Naive thymus-derived CD8-positive, alpha-beta T cell (primary cell): ENCODE results near the gene HMGA1. TPM values are rescaled to one million over a fixed set of nuclear protein-coding genes. Genes with fewer than 3 reads are reported as not detected.

Experiments used
- ATAC-seq, 2 donors: fragments of 150-1000 bp; cut with Tn5 transposase in 1 of 2; sonication (Bioruptor Pico), chemical (Tn5 transposase) in 1 of 2; 1 replicate in 1 of 2; 2 replicates in 1 of 2; pipeline ENCODE4 v1.10.0; 2021; ENCODE audit warnings: mild to moderate bottlenecking in 2 of 2, moderate library complexity in 2 of 2
- POLR2A ChIA-PET: fragments of 350-600 bp; sonication (Branson Sonifier 250); formaldehyde crosslinking; loops from one replicate; lab custom pipeline; 2021; ENCODE audit warnings: antibody characterized with exemption; lab: Charles Lee
- DNase-seq, 10 donors: peaks; one replicate each; pipeline versions ENCODE4 v3.0.0 to v3.0.0-alpha.2; 2020 to 2022
- H3K27ac Mint-ChIP-seq, 10 donors: one replicate each; pipeline ENCODE4 v1.8.0; 2020 to 2022; ENCODE audit warnings: mild to moderate bottlenecking in 10 of 10, mixed read lengths in 10 of 10, moderate library complexity in 4 of 10, inconsistent platforms in 1 of 10
- H3K27me3 Mint-ChIP-seq, 5 donors: one replicate each; pipeline ENCODE4 v1.8.0; 2021 to 2022; ENCODE audit warnings: mixed read lengths in 5 of 5
- H3K36me3 Mint-ChIP-seq, 3 donors: one replicate each; pipeline ENCODE4 v1.8.0; 2020 to 2022; ENCODE audit warnings: mixed read lengths in 3 of 3, mild to moderate bottlenecking in 2 of 3, inconsistent platforms in 1 of 3
- H3K4me1 Mint-ChIP-seq, 4 donors: one replicate each; pipeline ENCODE4 v1.8.0; 2021 to 2022; ENCODE audit warnings: mixed read lengths in 4 of 4
- H3K4me3 Mint-ChIP-seq, 10 donors: one replicate each; pipeline ENCODE4 v1.8.0; 2020 to 2022; ENCODE audit warnings: mild to moderate bottlenecking in 10 of 10, mixed read lengths in 10 of 10, moderate library complexity in 6 of 10, inconsistent platforms in 1 of 10
- H3K9me3 Mint-ChIP-seq, 9 donors: one replicate each; pipeline ENCODE4 v1.8.0; 2020 to 2022; ENCODE audit warnings: mixed read lengths in 9 of 9, mild to moderate bottlenecking in 3 of 9, inconsistent platforms in 1 of 9, moderate library complexity in 1 of 9
- polyA plus RNA-seq, 3 donors: library from polyadenylated mRNA; unstranded; fragments of 300-500 nt; fragmentation: Illumina TruSeq; gene quantifications; one replicate each; pipeline ENCODE4 v1.2.3, GENCODE V29; 2021
- total RNA-seq, 8 experiments: library from RNA in 2 of 8; stranded (reverse) in 2 of 8; gene quantifications; one replicate each; pipeline ENCODE4 v1.2.3 and lab custom pipeline; 2021 to 2026

HMGA1 gene
- total and polyA plus RNA-seq, 5 experiments from 2014 or later, result 28.0 to 80.3 (median 40.9) TPM

DNA sequence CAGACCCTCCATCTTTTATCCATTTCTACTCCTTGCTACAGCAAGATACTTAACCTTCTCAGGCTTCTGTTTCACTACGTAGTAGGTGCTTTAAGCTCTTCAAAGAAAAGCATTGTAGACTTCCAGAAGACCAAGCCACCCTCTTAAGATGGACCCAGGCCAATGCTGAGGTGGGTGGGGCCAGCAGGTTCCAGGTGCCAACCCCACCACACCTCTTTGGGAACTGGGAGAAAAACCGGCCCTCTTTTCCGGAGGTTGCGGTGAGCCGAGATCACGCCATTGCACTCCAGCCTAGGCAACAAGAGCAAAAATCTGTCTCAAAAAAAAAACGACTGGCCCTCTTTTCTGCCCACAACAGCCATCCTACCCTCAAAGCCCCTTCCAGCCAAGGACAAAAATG is 10.6 kb upstream of the HMGA1 start:
- ATAC-seq, result no peak
- Mint-ChIP-seq H3K27ac (peak overlapping the region in 4 of 10 donors; percentile 49 to 76 (median 60)), H3K4me3 (no peak overlapping the region), H3K27me3 (no peaks in the 10 kb centered on the region), H3K4me1 (peaks cover 6 to 39% (median 15%) of the 10 kb centered on the region in 4 donors), H3K9me3 (peaks cover 0 to 2% (median 0%) of the 10 kb centered on the region in 9 donors), H3K36me3 (no peaks in the 10 kb centered on the region)
- POLR2A ChIA-PET, result interaction anchor here (3.1 kb wide), 1 partner anchor 10 kb away, joined by 22 read pairs; the partner anchor contains the start of gene HMGA1
- no peak for DNase-seq

GRCh38 chr6:34226731-34227586 is 9.7 kb upstream of the HMGA1 start:
- Mint-ChIP-seq H3K4me3 (no peak overlapping the region), H3K27ac (peak overlapping the region in 8 of 10 donors; percentile 27 to 75 (median 67)), H3K4me1 (peaks cover 6 to 41% (median 15%) of the 10 kb centered on the region in 4 donors), H3K27me3 (no peaks in the 10 kb centered on the region), H3K36me3 (no peaks in the 10 kb centered on the region), H3K9me3 (peaks cover 0 to 2% (median 0%) of the 10 kb centered on the region in 9 donors)
- POLR2A ChIA-PET, result interaction anchor here (3.1 kb wide), 1 partner anchor 10 kb away, joined by 22 read pairs; the partner anchor contains the start of gene HMGA1
- ATAC-seq (no peak), DNase-seq (no peak)

- H3K4me1 Mint-ChIP-seq, result peaks cover 6 to 39% (median 14%) of the 10 kb centered on the region in 4 donors
- H3K27me3 Mint-ChIP-seq, result no peaks in the 10 kb centered on the region
Observed at GRCh38 chr6:34227761-34228421, 8.8 kb upstream of the HMGA1 start.

GRCh38 chr6:34229877-34230276 is 6.8 kb upstream of the HMGA1 start:
- Mint-ChIP-seq H3K9me3 (peaks cover 0 to 2% (median 0%) of the 10 kb centered on the region in 9 donors), H3K4me1 (peaks cover 7 to 26% (median 9%) of the 10 kb centered on the region in 4 donors), H3K4me3 (no peak overlapping the region), H3K27me3 (no peaks in the 10 kb centered on the region), H3K36me3 (no peaks in the 10 kb centered on the region), H3K27ac (peak overlapping the region in 2 of 10 donors; percentile 50 to 87)
- DNase-seq (no peak), ATAC-seq (no peak)
- POLR2A ChIA-PET, result no interaction called here

More at GRCh38 chr6:34227761-34228421, 8.8 kb upstream of the HMGA1 start:
- POLR2A ChIA-PET, result interaction anchor here (3.1 kb wide), 1 partner anchor 9 kb away, joined by 22 read pairs; the partner anchor contains the start of gene HMGA1
- peaks cover 0 to 2% (median 0%) of the 10 kb centered on the region in 9 donors for H3K9me3 Mint-ChIP-seq
- H3K36me3 Mint-ChIP-seq, result no peaks in the 10 kb centered on the region
- DNase-seq, result no peak
- ATAC-seq, result no peak
- peak overlapping the region in 1 of 10 donors; percentile 58 for H3K27ac Mint-ChIP-seq
- H3K4me3 Mint-ChIP-seq, result no peak overlapping the region

DNA sequence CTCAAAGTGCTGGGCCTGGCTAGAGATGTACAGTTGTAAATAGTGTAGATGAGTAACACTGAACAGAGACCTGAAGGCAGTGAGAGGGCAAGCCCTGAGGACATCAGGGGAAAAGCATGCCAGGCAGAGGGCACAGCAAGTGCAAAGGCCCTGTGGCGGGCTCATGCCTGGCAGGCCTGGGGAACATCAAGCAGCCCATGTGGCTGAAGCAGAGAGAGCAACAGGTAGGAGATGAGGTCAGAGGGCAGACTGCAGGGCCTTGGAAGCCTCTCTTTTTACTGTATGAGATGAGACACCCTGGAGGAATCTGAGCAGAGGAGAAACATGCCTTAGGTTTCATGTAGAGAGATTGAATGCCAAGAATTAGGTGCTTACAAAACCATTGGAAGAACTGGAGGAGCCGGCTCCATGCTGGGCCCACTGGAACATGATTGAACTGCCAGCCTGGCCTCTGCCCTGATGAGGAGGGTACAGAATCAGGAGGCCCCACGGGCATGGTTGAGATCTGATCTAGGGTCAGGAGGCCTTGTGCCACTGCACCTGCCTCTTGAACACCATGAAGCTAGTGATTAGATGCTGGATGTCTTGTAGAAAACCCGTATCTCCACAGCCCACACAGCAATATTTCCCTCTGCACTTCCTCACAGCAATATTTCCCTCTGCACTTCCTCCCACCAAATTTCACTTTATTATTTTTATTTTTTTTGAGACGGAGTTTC is 5.9 kb upstream of the HMGA1 start:
- no peaks in the 10 kb centered on the region for H3K36me3 Mint-ChIP-seq
- H3K4me1 Mint-ChIP-seq, result peaks cover 8 to 23% (median 10%) of the 10 kb centered on the region in 4 donors
- DNase-seq, result no peak
- peak overlapping the region in 1 of 10 donors; percentile 45 for H3K4me3 Mint-ChIP-seq
- POLR2A ChIA-PET, result interaction anchor here (0.7 kb wide), 1 partner anchor 14 kb away, joined by 3 read pairs; no protein-coding TSS in a partner anchor
- H3K9me3 Mint-ChIP-seq, result peaks cover 0 to 2% (median 0%) of the 10 kb centered on the region in 9 donors
- no peaks in the 10 kb centered on the region for H3K27me3 Mint-ChIP-seq
- H3K27ac Mint-ChIP-seq, result peak overlapping the region in 6 of 10 donors; percentile 15 to 87 (median 62)
- no peak for ATAC-seq

DNA sequence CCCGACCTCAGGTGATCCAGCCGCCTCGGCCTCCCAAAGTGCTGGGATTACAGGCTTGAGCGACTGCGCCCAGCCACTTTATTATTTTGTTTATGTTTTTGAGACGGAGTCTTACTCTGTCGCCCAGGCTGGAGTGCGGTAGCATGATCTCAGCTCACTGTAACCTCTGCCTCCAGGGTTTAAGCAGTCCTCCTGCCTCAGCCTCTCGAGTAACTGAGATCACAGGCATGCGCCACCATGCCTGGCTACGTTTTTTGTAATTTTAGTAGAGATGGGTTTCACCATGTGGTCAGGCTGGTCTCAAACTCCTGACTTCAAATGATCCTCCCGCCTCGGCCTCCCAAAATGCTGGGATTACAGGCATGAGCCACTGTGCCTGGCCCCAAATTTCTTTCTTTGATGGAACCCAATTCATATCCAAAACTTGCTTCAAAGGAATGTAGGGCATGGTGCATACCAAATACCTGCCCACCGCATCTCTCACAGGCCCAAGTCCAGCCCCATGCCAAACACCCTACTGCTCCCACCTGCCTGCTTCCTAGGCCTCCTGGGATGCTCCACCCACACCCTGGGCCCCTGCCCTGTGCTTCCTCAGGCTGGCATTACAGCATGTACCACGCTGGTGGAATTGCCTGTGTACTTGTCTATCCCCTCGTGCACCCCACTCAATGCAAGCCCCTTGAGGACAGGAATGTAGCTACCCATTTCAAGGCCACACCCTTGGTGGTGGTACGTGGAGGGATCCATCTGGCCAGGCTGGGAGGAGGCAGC is 4.9 kb upstream of the HMGA1 start:
- DNase-seq (no peak), ATAC-seq (no peak)
- POLR2A ChIA-PET, result interaction anchor here (0.7 to 2.8 kb wide), 3 partner anchors 8 to 18 kb away, joined by 3 to 14 read pairs (median 7); partner anchors contain the start of gene SMIM29
- Mint-ChIP-seq H3K27ac (peak overlapping the region in 2 of 10 donors; percentile 39 to 60), H3K27me3 (no peaks in the 10 kb centered on the region), H3K36me3 (no peaks in the 10 kb centered on the region), H3K4me3 (no peak overlapping the region), H3K4me1 (peaks cover 12 to 25% (median 16%) of the 10 kb centered on the region in 4 donors), H3K9me3 (peaks cover 0 to 2% (median 0%) of the 10 kb centered on the region in 9 donors)

- no peaks in the 10 kb centered on the region for H3K27me3 Mint-ChIP-seq
- peaks cover 10 to 17% (median 13%) of the 10 kb centered on the region in 4 donors for H3K4me1 Mint-ChIP-seq
- POLR2A ChIA-PET, result interaction anchor here (0.6 to 2.8 kb wide), 5 partner anchors 9 to 359 kb away, joined by 3 to 14 read pairs (median 7); partner anchors contain the start of gene SMIM29
- H3K4me3 Mint-ChIP-seq, result no peak overlapping the region
- no peak for DNase-seq
- H3K27ac Mint-ChIP-seq, result peak overlapping the region in 6 of 10 donors; percentile 4 to 78 (median 24)
- H3K9me3 Mint-ChIP-seq, result peaks cover 0 to 2% (median 0%) of the 10 kb centered on the region in 9 donors
- no peaks in the 10 kb centered on the region for H3K36me3 Mint-ChIP-seq
- no peak for ATAC-seq
Observed at GRCh38 chr6:34232901-34233300, 3.8 kb upstream of the HMGA1 start.

GRCh38 chr6:34233867-34234266 is 2.8 kb upstream of the HMGA1 start:
- H3K4me1 Mint-ChIP-seq, result peaks cover 11 to 25% (median 19%) of the 10 kb centered on the region in 4 donors
- no peaks in the 10 kb centered on the region for H3K36me3 Mint-ChIP-seq
- POLR2A ChIA-PET, result interaction anchor here (0.5 to 2.8 kb wide), 7 partner anchors 10 to 639 kb away, joined by 3 to 14 read pairs (median 3); partner anchors contain the start of gene SMIM29
- no peak for DNase-seq
- H3K4me3 Mint-ChIP-seq, result peak overlapping the region in 9 of 10 donors; percentile 17 to 82 (median 53)
- H3K27ac Mint-ChIP-seq, result peak overlapping the region; percentile 52 to 95 (median 82)
- peaks cover 0 to 2% (median 0%) of the 10 kb centered on the region in 9 donors for H3K9me3 Mint-ChIP-seq
- no peaks in the 10 kb centered on the region for H3K27me3 Mint-ChIP-seq
- no peak for ATAC-seq

DNA sequence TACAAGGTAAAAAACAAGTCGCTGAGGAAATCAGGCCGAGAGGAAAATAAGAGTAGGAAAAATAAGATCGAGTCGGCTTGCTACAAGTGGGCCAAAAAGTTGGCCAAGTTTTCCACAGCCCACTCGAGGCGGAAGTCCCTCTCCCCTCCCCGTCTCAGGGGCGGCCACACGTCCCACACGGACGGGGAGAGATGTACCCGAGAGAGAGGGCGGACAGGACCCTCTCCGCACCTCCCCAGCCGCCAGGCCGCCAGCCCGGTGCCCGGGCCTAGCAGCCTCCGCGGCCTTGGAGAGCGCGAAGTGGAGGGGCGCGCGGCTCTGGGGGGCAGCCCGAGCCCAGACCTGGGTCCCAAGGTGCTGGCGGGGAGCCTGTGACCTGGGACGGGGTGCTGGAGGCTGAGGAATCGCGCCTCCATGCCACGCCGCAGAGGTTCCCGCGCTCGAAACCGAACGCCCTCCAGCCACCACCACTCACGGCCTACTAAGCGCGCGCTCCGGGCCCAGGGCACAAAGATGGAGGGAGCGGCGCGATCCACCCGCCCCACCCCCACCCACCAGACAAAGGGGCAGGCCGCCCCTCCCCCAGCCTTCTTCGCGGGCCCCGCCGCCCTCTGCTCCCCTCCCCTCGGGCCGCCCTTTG is 1.9 kb upstream of the HMGA1 start:
- Mint-ChIP-seq H3K36me3 (no peaks in the 10 kb centered on the region), H3K4me3 (peak overlapping the region; percentile 46 to 82 (median 68)), H3K27me3 (no peaks in the 10 kb centered on the region), H3K27ac (peak overlapping the region; percentile 52 to 95 (median 78)), H3K4me1 (peaks cover 13 to 32% (median 27%) of the 10 kb centered on the region in 4 donors), H3K9me3 (peaks cover 0 to 2% (median 0%) of the 10 kb centered on the region in 9 donors)
- POLR2A ChIA-PET, result interaction anchor here (0.6 to 2.8 kb wide), 3 partner anchors 15 to 39 kb away, joined by 3 to 7 read pairs (median 7); partner anchors contain the start of gene SMIM29
- ATAC-seq (no peak), DNase-seq (peak in 3 of 10 donors; percentile 21 to 39 (median 24))

DNA sequence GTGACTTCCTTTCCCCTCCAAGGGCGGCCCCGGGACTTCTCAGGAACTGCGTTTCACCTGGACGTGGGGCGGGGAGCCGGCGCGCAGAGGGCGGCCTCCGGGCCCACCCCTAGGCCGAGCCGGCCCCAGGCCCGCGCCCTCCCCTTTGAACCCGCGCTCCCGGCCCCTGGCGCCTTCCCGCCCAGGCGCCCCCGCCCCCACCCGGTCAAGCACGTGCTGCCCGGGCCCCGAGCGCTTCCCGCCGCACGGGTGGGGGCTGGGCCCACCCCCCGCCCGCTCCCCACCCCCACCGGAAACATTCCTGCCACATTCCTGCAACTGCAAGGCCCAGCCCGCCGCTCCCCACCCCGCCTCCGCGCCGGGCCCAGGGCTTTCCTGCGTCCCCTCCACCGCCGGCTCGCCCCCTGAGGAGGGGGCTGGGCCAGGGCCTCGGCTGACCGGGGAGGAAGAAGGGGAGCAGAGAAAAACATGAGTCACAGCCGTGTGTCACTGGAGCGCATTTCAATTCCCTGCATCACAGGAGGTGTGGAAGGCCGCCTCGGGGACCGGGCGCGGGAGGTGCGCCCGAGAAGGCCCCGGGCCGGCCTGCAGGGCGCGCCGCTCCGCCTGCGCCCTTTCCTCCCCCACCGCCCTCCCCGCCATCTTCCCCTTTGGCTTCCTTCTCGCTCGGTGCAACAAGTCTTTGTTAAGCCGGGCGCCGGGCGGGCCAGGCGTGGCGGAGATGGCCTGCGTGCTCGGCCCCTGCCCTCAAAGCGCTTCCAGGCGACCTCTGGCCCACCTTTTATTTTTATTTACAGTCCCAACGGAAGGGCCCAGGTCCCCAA is 1.2 kb upstream of the HMGA1 start:
- Mint-ChIP-seq H3K36me3 (peaks cover 0 to 6% (median 0%) of the 10 kb centered on the region in 3 donors), H3K4me1 (peaks cover 13 to 39% (median 34%) of the 10 kb centered on the region in 4 donors), H3K27me3 (no peaks in the 10 kb centered on the region), H3K27ac (peak overlapping the region; percentile 94 to 99 (median 98)), H3K4me3 (peak overlapping the region; percentile 87 to 97 (median 94)), H3K9me3 (peaks cover 0 to 2% (median 0%) of the 10 kb centered on the region in 9 donors)
- peak in 7 of 10 donors; percentile 33 to 84 (median 61) for DNase-seq
- POLR2A ChIA-PET, result interaction anchor here (1.2 to 3.6 kb wide), 13 partner anchors 9 to 521 kb away, joined by 3 to 99 read pairs (median 8); partner anchors contain the start of genes NUDT3, RPS10, SMIM29 and SNRPC
- ATAC-seq, result peak; percentile 37 to 46
